Lower lobe of right lung (tissue), 2 donors: ENCODE results near the gene TRIM42. TPM values are rescaled to one million over a fixed set of nuclear protein-coding genes. Genes with fewer than 3 reads are reported as not detected.

Experiments
- ATAC-seq, 2 donors: fragments of 200-7000 bp; cut with Tn5 transposase; one replicate each; pipeline ENCODE4 v1.9.1; 2020 to 2022; ENCODE audit warnings: mild to moderate bottlenecking in 2 of 2, moderate library complexity in 2 of 2
- DNase-seq: peaks from one replicate; pipeline ENCODE4 v3.0.0-alpha.2; 2020
- H3K27ac ChIP-seq: fragments of 200-600 bp; one replicate; pipeline ENCODE4 v1.8.0; 2022
- H3K27me3 ChIP-seq: fragments of 200-600 bp; one replicate; pipeline ENCODE4 v1.8.0; 2022; ENCODE audit warnings: low read depth
- H3K36me3 ChIP-seq: fragments of 200-600 bp; one replicate; pipeline ENCODE4 v1.8.0; 2022; ENCODE audit warnings: mild to moderate bottlenecking
- H3K4me1 ChIP-seq: fragments of 200-600 bp; one replicate; pipeline ENCODE4 v1.8.0; 2022
- H3K4me3 ChIP-seq: fragments of 200-600 bp; one replicate; pipeline ENCODE4 v1.8.0; 2022; ENCODE audit warnings: mild to moderate bottlenecking
- H3K9me3 ChIP-seq: fragments of 200-600 bp; one replicate; pipeline ENCODE4 v1.8.0; 2022
- CTCF ChIP-seq: fragments of 200-600 bp; IDR thresholded peaks from one replicate; pipeline ENCODE4 v1.8.0; 2022; ENCODE audit warnings: antibody characterized with exemption, mild to moderate bottlenecking
- intact Hi-C: fragments of 100-400 bp; cut with DNase I; formaldehyde crosslinking; loops from one replicate; pipeline ENCODE4 v1.11.0; 2022
- total RNA-seq: library from RNA; stranded (reverse); fragmentation: NEBNext Ultra II Directional; extraction: Animal tissue kit (Norgen Biotek cat#: 25700); gene quantifications from one replicate; pipeline ENCODE4 v1.2.1, GENCODE V29; 2021
- donor health status: DM: no; HTN: yes; CAD: no; lungs with severe emphysema.

TRIM42 gene
- total RNA-seq, 1 donor from 2014 or later, result not detected

DNA sequence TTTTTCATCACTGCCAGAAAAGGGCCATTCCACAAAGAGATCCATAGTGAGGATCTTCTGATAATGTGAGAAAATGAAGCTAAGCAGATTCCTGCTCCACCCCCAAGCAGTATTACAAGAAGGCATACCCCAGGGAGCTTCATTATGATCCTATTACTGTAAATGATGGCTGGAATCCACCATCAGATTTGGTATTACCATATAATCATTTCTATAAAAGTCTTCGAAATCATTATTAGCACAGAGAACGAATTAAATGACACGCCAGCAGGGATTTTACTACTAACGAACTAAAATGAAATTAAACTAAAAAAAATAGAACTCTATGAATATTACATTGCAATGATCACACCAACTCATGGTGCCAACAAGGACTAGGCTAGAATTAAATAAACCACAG, 24.4 kb downstream of the TRIM42 start:
- DNase-seq (no peak), ATAC-seq (no peak)
- intact Hi-C loops, result no loop called here
- H3K4me1 ChIP-seq, result no peaks in the 10 kb centered on the region
- H3K4me3 ChIP-seq, result no peak overlapping the region
- no peak overlapping the region for H3K27ac ChIP-seq
- TF ChIP-seq CTCF, result no peak
- H3K9me3 ChIP-seq, result no peaks in the 10 kb centered on the region
- H3K36me3 ChIP-seq, result no peaks in the 10 kb centered on the region
- H3K27me3 ChIP-seq, result no peaks in the 10 kb centered on the region

DNA sequence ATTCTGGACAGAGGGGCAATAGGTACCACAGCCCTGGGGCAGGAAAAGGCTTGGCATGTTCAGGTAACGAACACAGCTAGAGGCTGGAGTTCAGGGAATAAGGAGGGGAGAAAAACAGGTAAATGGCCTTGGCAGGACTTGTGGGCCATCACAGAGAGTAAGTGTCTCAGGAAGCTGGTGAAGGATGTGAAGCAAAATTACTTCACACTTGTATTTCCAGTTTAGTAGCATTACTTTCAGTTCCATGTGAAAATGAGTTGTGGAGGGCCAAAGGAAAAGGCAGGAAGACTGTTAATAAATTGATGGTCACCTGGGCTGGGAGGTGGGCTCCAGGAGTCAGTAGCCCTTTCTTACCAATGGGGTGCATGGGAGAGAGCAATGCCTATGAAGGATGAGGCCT, 25.6 kb downstream of the TRIM42 start:
- H3K27me3 ChIP-seq, result no peaks in the 10 kb centered on the region

GRCh38 chr3:140704733-140705132, 26.9 kb downstream of the TRIM42 start:
- no peak for ATAC-seq
- no peak for TF ChIP-seq CTCF
- intact Hi-C loops, result no loop called here

More for the DNA sequence above, 25.6 kb downstream of the TRIM42 start:
- no peak overlapping the region for H3K4me3 ChIP-seq
- intact Hi-C loops, result no loop called here
- H3K36me3 ChIP-seq, result no peaks in the 10 kb centered on the region
- no peak for DNase-seq
- no peaks in the 10 kb centered on the region for H3K9me3 ChIP-seq
- no peaks in the 10 kb centered on the region for H3K4me1 ChIP-seq
- TF ChIP-seq CTCF, result no peak
- no peak for ATAC-seq
- no peak overlapping the region for H3K27ac ChIP-seq

DNA sequence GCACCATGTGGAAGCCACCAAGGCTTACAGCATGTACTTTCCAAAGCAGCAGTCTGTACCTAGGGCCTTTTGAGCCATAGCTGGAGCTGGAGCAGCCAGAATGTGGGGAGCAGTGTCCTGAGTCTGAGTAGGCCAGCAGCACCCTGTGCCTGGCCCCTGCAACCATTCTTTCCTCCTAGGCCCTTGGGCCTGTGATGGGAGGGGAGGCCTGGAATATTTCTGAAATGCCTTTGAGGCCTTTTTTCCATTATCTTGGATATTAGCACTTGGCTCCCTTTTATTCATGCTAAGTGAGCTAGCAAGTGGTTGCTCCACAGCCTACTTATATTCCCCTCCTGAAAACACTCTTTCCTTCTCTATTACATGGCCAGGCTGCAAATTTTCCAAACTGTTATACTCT, 28.1 kb downstream of the TRIM42 start:
- no peak overlapping the region for H3K4me3 ChIP-seq
- intact Hi-C loops, result no loop called here
- H3K9me3 ChIP-seq, result no peaks in the 10 kb centered on the region
- no peak overlapping the region for H3K27ac ChIP-seq
- no peak for TF ChIP-seq CTCF
- DNase-seq (no peak), ATAC-seq (no peak)
- H3K27me3 ChIP-seq, result no peaks in the 10 kb centered on the region
- no peaks in the 10 kb centered on the region for H3K4me1 ChIP-seq
- H3K36me3 ChIP-seq, result no peaks in the 10 kb centered on the region

More at GRCh38 chr3:140704733-140705132, 26.9 kb downstream of the TRIM42 start:
- Histone ChIP-seq H3K9me3 (no peaks in the 10 kb centered on the region), H3K27me3 (no peaks in the 10 kb centered on the region), H3K4me1 (no peaks in the 10 kb centered on the region), H3K4me3 (no peak overlapping the region), H3K36me3 (no peaks in the 10 kb centered on the region), H3K27ac (no peak overlapping the region)
- DNase-seq, result no peak

DNA sequence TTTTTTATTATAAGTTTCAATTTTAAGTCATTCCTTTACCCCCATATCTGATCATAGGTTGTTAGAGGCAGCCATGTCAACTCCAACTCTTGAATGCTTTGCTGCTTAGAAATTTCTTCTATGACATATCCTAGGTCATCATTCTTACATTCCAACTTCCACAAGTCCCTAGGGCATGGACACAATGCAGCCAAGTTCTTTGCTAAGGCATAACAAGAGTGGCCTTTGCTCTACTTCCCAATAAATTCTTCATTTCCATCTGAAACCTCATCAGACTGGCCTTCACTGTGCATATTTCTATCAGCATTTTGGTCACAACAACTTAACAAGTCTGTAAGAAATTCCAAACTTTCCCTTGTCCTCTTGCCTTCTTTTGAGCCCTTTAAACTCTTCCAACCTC, 28.5 kb downstream of the TRIM42 start:
- Histone ChIP-seq H3K36me3 (no peaks in the 10 kb centered on the region), H3K4me1 (no peaks in the 10 kb centered on the region), H3K27ac (no peak overlapping the region), H3K9me3 (no peaks in the 10 kb centered on the region), H3K27me3 (no peaks in the 10 kb centered on the region), H3K4me3 (no peak overlapping the region)
- no peak for TF ChIP-seq CTCF
- DNase-seq (no peak), ATAC-seq (no peak)
- intact Hi-C loops, result no loop called here

GRCh38 chr3:140708815-140709214, 31.0 kb downstream of the TRIM42 start:
- H3K9me3 ChIP-seq, result no peaks in the 10 kb centered on the region
- intact Hi-C loops, result no loop called here
- DNase-seq (no peak), ATAC-seq (no peak)
- no peak for TF ChIP-seq CTCF
- H3K27ac ChIP-seq, result no peak overlapping the region
- H3K36me3 ChIP-seq, result no peaks in the 10 kb centered on the region
- no peak overlapping the region for H3K4me3 ChIP-seq
- no peaks in the 10 kb centered on the region for H3K27me3 ChIP-seq
- no peaks in the 10 kb centered on the region for H3K4me1 ChIP-seq
